Mesenchymal stem cell (in vitro differentiated cells and primary cell): ENCODE measurements around the gene SPATA16.

Experiments used
- DNase-seq: peaks from one replicate; pipeline ENCODE4 v3.0.0-alpha.2; 2013
- H2AFZ ChIP-seq: one replicate; pipeline ENCODE4 v1.6.1; 2013; ENCODE audit warnings: low read depth, mild to moderate bottlenecking, control low read depth, inconsistent platforms, low read length, moderate library complexity
- H2AK5ac ChIP-seq: 2 replicates; pipeline ENCODE4 v1.6.1; 2013; ENCODE audit warnings: low read length, moderate library complexity, mild to moderate bottlenecking, inconsistent platforms; ENCODE audit not compliant: severe bottlenecking
- H2BK120ac ChIP-seq: one replicate; pipeline ENCODE4 v1.6.1; 2013; ENCODE audit warnings: low read depth, mild to moderate bottlenecking, inconsistent platforms, low read length, moderate library complexity
- H2BK12ac ChIP-seq, 2 experiments: one replicate each; pipeline ENCODE4 v1.6.1; 2013; ENCODE audit warnings: inconsistent platforms in 2 of 2, low read length in 2 of 2, mild to moderate bottlenecking in 2 of 2, moderate library complexity in 2 of 2, control low read depth in 1 of 2
- H2BK15ac ChIP-seq: one replicate; pipeline ENCODE4 v1.6.1; 2013; ENCODE audit warnings: mild to moderate bottlenecking, low read depth, inconsistent platforms; ENCODE audit not compliant: poor library complexity, severe bottlenecking
- H2BK5ac ChIP-seq: 2 replicates; pipeline ENCODE4 v1.6.1; 2013; ENCODE audit warnings: low read depth, mild to moderate bottlenecking, low read length, control low read depth, inconsistent platforms; ENCODE audit not compliant: poor library complexity, severe bottlenecking
- H3K14ac ChIP-seq, 2 experiments: one replicate each; pipeline ENCODE4 v1.6.1; 2013; ENCODE audit warnings: inconsistent platforms in 2 of 2, low read length in 2 of 2, control low read depth in 1 of 2, mild to moderate bottlenecking in 1 of 2, moderate library complexity in 1 of 2
- H3K18ac ChIP-seq, 2 experiments: one replicate each; pipeline ENCODE4 v1.6.1; 2013; ENCODE audit warnings: inconsistent platforms in 2 of 2, low read length in 2 of 2, control low read depth in 1 of 2, low read depth in 1 of 2, mild to moderate bottlenecking in 1 of 2
- H3K23ac ChIP-seq, 2 experiments: one replicate each; pipeline ENCODE4 v1.6.1; 2013; ENCODE audit warnings: inconsistent platforms in 2 of 2, low read length in 2 of 2, mild to moderate bottlenecking in 2 of 2, moderate library complexity in 2 of 2, control low read depth in 1 of 2
- H3K27ac ChIP-seq: 2 replicates; pipeline ENCODE4 v1.5.1; 2013; ENCODE audit warnings: mild to moderate bottlenecking, moderate library complexity, low read length, control low read depth, inconsistent platforms; ENCODE audit not compliant: poor library complexity, severe bottlenecking
- H3K27me3 ChIP-seq, 2 experiments: 2 replicates each; pipeline versions ENCODE4 v1.6.1 to v1.7.0; 2013; ENCODE audit warnings: low read length in 2 of 2, mild to moderate bottlenecking in 2 of 2, moderate library complexity in 2 of 2, control low read depth in 1 of 2, inconsistent platforms in 1 of 2; ENCODE audit not compliant: control insufficient read depth in 1 of 2, insufficient read depth in 1 of 2
- H3K36me3 ChIP-seq, 2 experiments: 2 replicates each; pipeline versions ENCODE4 v1.6.1 to v1.7.0; 2013; ENCODE audit warnings: low read length in 2 of 2, control low read depth in 1 of 2, inconsistent platforms in 1 of 2, low read depth in 1 of 2, mild to moderate bottlenecking in 1 of 2; ENCODE audit not compliant: insufficient read depth in 2 of 2, control insufficient read depth in 1 of 2
- H3K4ac ChIP-seq, 2 experiments: one replicate each; pipeline ENCODE4 v1.6.1; 2013; ENCODE audit warnings: inconsistent platforms in 2 of 2, low read length in 2 of 2, mild to moderate bottlenecking in 2 of 2, moderate library complexity in 2 of 2, control low read depth in 1 of 2, low read depth in 1 of 2
- H3K4me1 ChIP-seq: 2 replicates; pipeline ENCODE4 v1.6.1; 2013; ENCODE audit warnings: low read depth, low read length, control low read depth; ENCODE audit not compliant: control insufficient read depth, insufficient read depth
- H3K4me2 ChIP-seq: 2 replicates; pipeline ENCODE4 v1.6.1; 2013; ENCODE audit warnings: low read length, mild to moderate bottlenecking, inconsistent platforms; ENCODE audit not compliant: poor library complexity, severe bottlenecking
- H3K4me3 ChIP-seq, 2 experiments: 2 replicates each; pipeline versions ENCODE4 v1.5.1 to v1.7.0; 2013; ENCODE audit warnings: low read length in 2 of 2, mild to moderate bottlenecking in 2 of 2, control low read depth in 1 of 2, low read depth in 1 of 2; ENCODE audit not compliant: insufficient read depth in 1 of 2
- H3K79me1 ChIP-seq: replicated peaks from 2 replicates; pipeline ENCODE4 v1.6.1; 2013; ENCODE audit warnings: mild to moderate bottlenecking, control low read depth, low read length, inconsistent platforms; ENCODE audit not compliant: poor library complexity, severe bottlenecking
- H3K9ac ChIP-seq: 2 replicates; pipeline ENCODE4 v1.7.0; 2013; ENCODE audit warnings: mild to moderate bottlenecking, low read length, moderate library complexity
- H3K9me3 ChIP-seq: 2 replicates; pipeline ENCODE4 v1.7.0; 2013; ENCODE audit warnings: mild to moderate bottlenecking, low read length; ENCODE audit not compliant: control insufficient read depth
- H4K8ac ChIP-seq: one replicate; pipeline ENCODE4 v1.6.1; 2013; ENCODE audit warnings: inconsistent platforms, mild to moderate bottlenecking, low read length, moderate library complexity
- H4K91ac ChIP-seq: one replicate; pipeline ENCODE4 v1.6.1; 2013; ENCODE audit warnings: mild to moderate bottlenecking, low read length, inconsistent platforms
- WGBS: methylation state at CpG from one replicate; pipeline ENCODE4 v1.1.7; 2013; ENCODE audit warnings: mixed read lengths; 5-methylcytosine and 5-hydroxymethylcytosine counted together

Gene SPATA16

GRCh38 chr3:173103469-173103868 lies 37.6 kb downstream of the SPATA16 start:
- Histone ChIP-seq H4K8ac (no peak overlapping the region), H3K4me1 (no peaks in the 10 kb centered on the region), H3K9me3 (peaks cover 3% of the 10 kb centered on the region), H3K9ac (no peak overlapping the region), H2BK12ac (no peak overlapping the region), H3K79me1 (no peaks in the 10 kb centered on the region), H2BK5ac (no peak overlapping the region), H3K27ac (no peak overlapping the region), H3K27me3 (no peaks in the 10 kb centered on the region), H2BK15ac (no peak overlapping the region), H3K18ac (no peak overlapping the region), H3K23ac (no peak overlapping the region), H2AK5ac (no peak overlapping the region), H2BK120ac (no peak overlapping the region), H2AFZ (no peak overlapping the region), H4K91ac (no peak overlapping the region), H3K14ac (no peak overlapping the region), H3K4ac (no peak overlapping the region), H3K4me2 (no peak overlapping the region), H3K4me3 (no peak overlapping the region), H3K36me3 (no peaks in the 10 kb centered on the region)
- no peak for DNase-seq
- 79% methylated on average over 1 of the region's 1 CpG for WGBS

- H3K4ac ChIP-seq: no peak overlapping the region
- no CpG with 5 or more reads among the region's 1 CpG for WGBS
- H2BK5ac ChIP-seq: no peak overlapping the region
- H3K18ac ChIP-seq: no peak overlapping the region
- H3K9ac ChIP-seq: no peak overlapping the region
- H2BK15ac ChIP-seq: no peak overlapping the region
- no peaks in the 10 kb centered on the region for H3K27me3 ChIP-seq
- H3K79me1 ChIP-seq: no peaks in the 10 kb centered on the region
- no peak overlapping the region for H2BK12ac ChIP-seq
- H2AK5ac ChIP-seq: no peak overlapping the region
- H3K23ac ChIP-seq: no peak overlapping the region
- H4K91ac ChIP-seq: no peak overlapping the region
- no peak overlapping the region for H3K27ac ChIP-seq
- no peaks in the 10 kb centered on the region for H3K4me1 ChIP-seq
- H3K14ac ChIP-seq: no peak overlapping the region
- no peak overlapping the region for H3K4me2 ChIP-seq
- H4K8ac ChIP-seq: no peak overlapping the region
- no peaks in the 10 kb centered on the region for H3K36me3 ChIP-seq
- H2BK120ac ChIP-seq: no peak overlapping the region
- H3K4me3 ChIP-seq: no peak overlapping the region
- no peak for DNase-seq
- peaks cover 3% of the 10 kb centered on the region for H3K9me3 ChIP-seq
- no peak overlapping the region for H2AFZ ChIP-seq
Observed at GRCh38 chr3:173098959-173099358, 42.1 kb downstream of the SPATA16 start.

GRCh38 chr3:173096994-173097785 lies 43.8 kb downstream of the SPATA16 start:
- no peak overlapping the region for H3K4me2 ChIP-seq
- no peak overlapping the region for H3K18ac ChIP-seq
- no peak overlapping the region for H4K8ac ChIP-seq
- H3K79me1 ChIP-seq: no peaks in the 10 kb centered on the region
- WGBS: 65% methylated on average over 4 of the region's 4 CpGs
- H3K36me3 ChIP-seq: no peaks in the 10 kb centered on the region
- no peak overlapping the region for H2AK5ac ChIP-seq
- H3K9me3 ChIP-seq: no peaks in the 10 kb centered on the region
- no peak overlapping the region for H3K4me3 ChIP-seq
- no peak overlapping the region for H3K23ac ChIP-seq
- H4K91ac ChIP-seq: no peak overlapping the region
- H3K14ac ChIP-seq: no peak overlapping the region
- H2BK12ac ChIP-seq: no peak overlapping the region
- no peak overlapping the region for H3K27ac ChIP-seq
- H3K9ac ChIP-seq: no peak overlapping the region
- no peak overlapping the region for H2BK120ac ChIP-seq
- H2AFZ ChIP-seq: no peak overlapping the region
- H3K4ac ChIP-seq: no peak overlapping the region
- H2BK5ac ChIP-seq: no peak overlapping the region
- H2BK15ac ChIP-seq: no peak overlapping the region
- no peaks in the 10 kb centered on the region for H3K27me3 ChIP-seq
- H3K4me1 ChIP-seq: no peaks in the 10 kb centered on the region
- no peak for DNase-seq

- H3K36me3 ChIP-seq: no peaks in the 10 kb centered on the region
- H3K4me1 ChIP-seq: no peaks in the 10 kb centered on the region
- H2AK5ac ChIP-seq: no peak overlapping the region
- H3K18ac ChIP-seq: no peak overlapping the region
- H3K9me3 ChIP-seq: no peaks in the 10 kb centered on the region
- no peak overlapping the region for H3K23ac ChIP-seq
- no peak overlapping the region for H3K27ac ChIP-seq
- no peak overlapping the region for H4K8ac ChIP-seq
- no peak overlapping the region for H2BK120ac ChIP-seq
- H3K9ac ChIP-seq: no peak overlapping the region
- no peak overlapping the region for H4K91ac ChIP-seq
- H2AFZ ChIP-seq: no peak overlapping the region
- H3K4me2 ChIP-seq: no peak overlapping the region
- no peaks in the 10 kb centered on the region for H3K27me3 ChIP-seq
- H2BK12ac ChIP-seq: no peak overlapping the region
- no peak overlapping the region for H3K4ac ChIP-seq
- WGBS: 60% methylated on average over 1 of the region's 3 CpGs
- H2BK5ac ChIP-seq: no peak overlapping the region
- DNase-seq: no peak
- H3K4me3 ChIP-seq: no peak overlapping the region
- H3K14ac ChIP-seq: no peak overlapping the region
- no peaks in the 10 kb centered on the region for H3K79me1 ChIP-seq
- no peak overlapping the region for H2BK15ac ChIP-seq
Observed at GRCh38 chr3:173096140-173096539, 44.9 kb downstream of the SPATA16 start.
